ENCODE measurements around the gene OR52N4.
"Not testable (repeated sequence)": the region's sequence is repeated elsewhere in the genome, so short reads cannot be mapped to it uniquely, and the experiment has no call there.

- not testable (repeated sequence) for TF ChIP-seq EZH2phosphoT487 (IDR thresholded peaks at IDR 0.05; ENCODE audit: unreplicated experiment); EZH2 (IDR thresholded peaks at IDR 0.05; ENCODE audit: low read depth, unreplicated experiment); CTCF (conservative IDR thresholded peaks at IDR 0.05; ENCODE audit: low read depth in 2 of 2); POLR2AphosphoS5 (IDR thresholded peaks at IDR 0.05; ENCODE audit: low read depth); JUNB (IDR thresholded peaks at IDR 0.05; ENCODE audit: unreplicated experiment); ZNF114 (CRISPR knock-in tag; IDR thresholded peaks at IDR 0.05); REST (IDR thresholded peaks at IDR 0.05; ENCODE audit: unreplicated experiment); CREB1 (CRISPR knock-in tag; IDR thresholded peaks at IDR 0.05; ENCODE audit: low read depth); NANOG (IDR thresholded peaks at IDR 0.05; ENCODE audit: borderline replicate concordance); ZNF331 (CRISPR knock-in tag; IDR thresholded peaks at IDR 0.05; ENCODE audit: low read depth); ETS1 (IDR thresholded peaks at IDR 0.05)
Measured at GRCh38 chr11:5716518-5716917, 37.5 kb upstream of the OR52N4 start.

Data from GM23338 (cell line).